Islet of Langerhans (tissue), 1 donor: ENCODE measurements around the gene ZNF746.

Experiments
- FAIRE-seq: peaks from one replicate; lab custom pipeline; 2011; peaks lifted over from hg19 to GRCh38; lab: Jason Lieb, UNC

The ZNF746 gene

DNA sequence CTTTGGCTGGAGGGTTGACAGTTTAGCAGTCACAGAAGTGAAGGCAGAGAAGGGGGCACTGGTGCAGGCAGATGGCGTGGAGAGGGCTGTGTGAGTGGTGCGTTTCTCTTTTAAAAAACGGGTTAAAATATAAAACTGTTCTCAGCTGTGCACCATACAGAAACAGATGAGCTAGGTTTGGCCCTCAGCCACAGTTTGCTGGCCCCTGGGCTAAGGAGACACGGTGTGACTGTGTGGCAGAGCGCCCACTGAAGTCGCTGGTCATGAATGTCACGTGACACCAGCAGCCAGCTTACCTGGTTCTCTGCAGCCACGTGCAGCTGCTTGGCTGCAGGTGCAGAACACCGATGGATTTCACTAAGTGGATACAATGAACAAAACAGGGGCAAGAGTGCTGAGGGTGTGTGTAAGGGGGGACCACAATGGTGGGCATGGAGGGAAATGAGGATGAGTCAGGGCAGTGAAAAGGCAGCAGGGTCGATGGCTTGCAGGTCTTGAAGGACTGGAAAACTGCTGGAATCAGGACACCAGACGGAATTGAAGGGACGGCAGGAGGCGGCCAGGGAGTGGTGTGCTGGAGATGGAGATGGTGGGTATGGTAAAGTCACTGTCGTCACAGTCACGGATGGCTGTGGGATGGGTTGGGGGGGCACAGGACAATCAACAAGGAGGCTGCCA is 7.4 kb downstream of the ZNF746 start:
- no peak for FAIRE-seq

GRCh38 chr7:149489391-149490024 is 8.1 kb downstream of the ZNF746 start:
- FAIRE-seq: no peak

- FAIRE-seq: no peak
These were observed 18.0 kb downstream of the ZNF746 start for GRCh38 chr7:149479568-149479967.

DNA sequence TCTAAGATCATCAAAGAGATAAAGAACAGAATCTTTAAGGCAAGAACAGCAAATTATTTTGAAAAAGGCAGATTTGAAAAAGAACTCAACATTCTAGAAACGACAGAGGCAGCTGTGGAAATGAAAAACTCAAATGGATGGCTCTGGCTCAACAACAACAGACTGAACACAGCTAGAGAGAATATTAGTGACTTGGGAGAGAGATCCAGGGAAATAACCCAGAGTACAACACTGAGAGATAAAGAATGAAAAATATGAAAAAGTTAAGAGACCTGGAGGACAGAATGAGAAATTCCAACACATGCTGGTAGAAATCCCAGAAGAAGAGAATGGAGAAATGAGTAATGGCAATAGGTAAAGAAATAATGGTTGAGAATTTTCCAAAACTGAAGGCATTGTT is 18.9 kb downstream of the ZNF746 start:
- FAIRE-seq: no peak

DNA sequence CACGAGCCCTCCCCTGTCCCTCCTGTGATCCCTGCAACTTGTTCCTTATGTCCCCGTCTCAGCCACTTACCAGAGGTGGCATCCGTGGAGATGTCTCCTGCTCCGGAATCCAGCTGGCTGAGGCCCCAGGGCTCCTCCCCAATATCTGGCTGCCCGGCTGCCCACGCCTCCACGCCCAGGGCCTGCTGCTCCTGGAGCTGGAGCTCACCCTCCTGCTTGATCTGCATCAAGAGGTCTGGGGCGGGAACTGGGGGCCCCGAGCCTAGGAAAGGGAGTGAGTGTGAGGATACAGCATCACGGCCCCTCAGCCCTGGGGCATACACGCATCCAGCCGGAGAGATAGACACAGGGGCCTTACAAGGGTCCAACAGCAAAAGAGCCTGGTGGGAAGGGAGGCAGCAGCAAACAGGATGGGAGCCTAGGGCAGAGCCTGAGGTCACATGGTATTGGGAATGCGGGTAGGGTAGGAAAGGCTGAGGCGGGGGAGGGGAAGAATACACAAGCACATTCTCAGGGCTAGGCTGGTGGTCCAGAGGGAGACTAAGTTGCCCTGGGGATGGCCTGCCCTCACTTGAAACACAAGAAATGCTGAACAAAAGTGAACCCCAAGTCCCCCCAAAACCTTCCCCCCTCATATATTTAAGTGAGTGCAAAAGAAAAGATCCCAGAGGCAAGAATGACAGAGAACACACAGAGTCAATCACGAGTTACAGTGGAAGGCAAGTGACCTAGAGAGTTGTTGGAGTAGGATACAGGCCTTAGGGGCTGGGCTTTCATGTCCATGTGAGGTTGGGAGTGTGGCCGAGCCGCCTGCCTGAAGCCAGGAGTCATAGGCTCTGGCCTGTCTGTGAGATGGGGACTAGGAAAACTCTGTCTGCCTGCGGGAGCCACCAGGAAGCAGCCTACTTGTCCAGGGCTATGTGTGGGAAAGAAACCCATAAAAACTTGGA is 19.8 kb downstream of the ZNF746 start:
- FAIRE-seq: no peak

DNA sequence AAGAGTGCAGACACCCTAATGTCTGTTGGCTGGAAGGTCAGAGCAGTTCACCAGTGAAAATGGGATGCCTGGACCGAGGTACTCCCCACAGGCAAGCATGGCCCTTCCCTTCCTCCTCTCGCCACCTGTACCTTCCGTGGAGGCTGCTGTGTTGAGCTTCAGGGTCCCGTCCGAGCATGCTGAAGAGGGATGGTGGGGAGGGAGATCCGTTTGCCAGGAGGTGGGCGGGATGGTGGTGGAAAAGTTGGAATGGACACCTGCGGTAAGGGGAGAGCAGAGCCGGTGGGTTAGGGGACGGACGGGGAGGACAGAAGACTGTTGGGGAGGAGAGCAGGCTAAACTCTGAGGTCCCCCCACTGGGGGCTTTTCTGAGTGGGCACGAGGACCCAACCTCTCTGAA is 20.8 kb downstream of the ZNF746 start:
- no peak for FAIRE-seq

DNA sequence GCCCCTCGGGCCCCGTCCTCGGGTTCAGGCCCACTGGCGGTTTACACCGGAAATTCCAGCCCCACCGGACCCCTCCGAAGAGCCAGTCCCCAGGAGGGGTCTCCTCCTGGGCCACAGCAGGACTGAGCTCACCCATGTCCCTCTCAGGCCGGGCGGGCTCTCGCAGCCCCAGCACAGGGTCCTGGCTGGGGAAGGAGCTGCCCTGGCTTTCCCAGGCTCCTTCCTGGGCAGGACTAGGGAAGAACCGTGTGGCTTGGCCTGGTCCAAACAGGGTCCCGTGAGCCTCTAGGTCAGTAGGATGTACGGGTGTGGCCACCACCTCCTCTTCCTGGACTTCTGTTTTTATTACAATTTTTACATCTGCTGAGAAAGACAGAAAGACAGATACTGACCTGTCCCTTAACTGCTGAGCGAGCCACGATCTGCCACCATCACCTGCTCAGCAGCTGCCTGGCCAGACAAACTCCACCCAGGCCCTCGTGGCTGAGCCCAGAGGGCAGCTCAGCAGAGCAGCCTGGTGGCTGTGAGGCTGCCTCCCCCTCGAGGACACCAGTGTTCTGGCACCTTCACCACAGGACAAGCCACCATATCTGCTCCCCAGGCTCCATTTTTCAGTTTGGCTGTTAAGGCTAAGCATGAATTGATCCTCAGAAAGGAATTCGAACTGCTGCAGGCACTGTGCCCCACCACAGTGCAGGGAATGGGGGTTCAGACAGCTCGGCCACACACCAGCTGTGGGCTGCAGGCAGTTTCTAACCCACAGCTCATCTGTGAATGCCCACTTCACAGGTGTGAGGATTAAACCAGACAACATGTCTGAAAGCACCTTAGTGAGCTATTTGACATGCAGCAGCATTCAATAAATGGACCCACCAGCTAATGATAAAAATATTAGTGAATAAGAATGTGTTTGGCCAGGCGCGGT is 22.2 kb downstream of the ZNF746 start:
- no peak for FAIRE-seq

DNA sequence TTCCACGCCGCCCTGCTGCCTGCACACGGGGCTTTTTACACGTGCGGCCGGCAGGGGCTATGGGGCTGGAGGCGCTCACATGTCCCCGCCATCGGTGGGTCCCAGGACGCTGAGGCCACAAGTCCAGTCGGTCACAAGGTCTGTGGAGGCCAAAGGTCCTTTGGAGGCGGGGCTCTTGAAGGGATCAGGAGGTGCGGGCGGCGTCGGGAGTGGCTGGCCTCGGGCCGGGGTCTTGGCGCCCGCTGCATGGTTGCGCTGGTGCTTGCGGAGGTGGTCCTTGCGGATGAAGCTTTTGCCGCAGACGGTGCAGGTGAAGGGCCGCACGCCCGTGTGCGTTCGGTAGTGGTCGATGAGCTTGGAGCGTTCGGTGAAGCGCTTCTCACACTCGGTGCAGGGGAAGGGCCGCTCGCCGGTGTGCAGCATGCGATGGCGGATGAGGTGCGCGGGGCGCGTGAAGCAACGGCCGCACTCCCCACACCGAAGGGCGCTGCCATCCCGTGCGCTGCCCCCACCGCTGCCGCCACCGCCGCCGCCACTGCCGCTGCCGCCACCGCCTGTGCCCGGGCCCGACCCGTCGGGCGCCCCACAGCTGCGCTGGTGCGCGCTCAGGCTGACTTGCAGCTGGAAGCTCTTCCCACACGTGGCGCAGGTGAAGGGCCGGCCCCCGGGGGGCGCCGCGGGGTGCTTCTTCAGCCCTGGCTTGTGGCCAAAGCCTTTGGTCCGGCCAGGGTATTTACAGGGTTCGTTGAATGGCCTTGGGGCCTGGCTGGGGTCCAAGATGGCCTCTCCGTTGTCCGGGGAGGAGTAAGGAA is 23.1 kb downstream of the ZNF746 start:
- FAIRE-seq: no peak

GRCh38 chr7:149473251-149473650 is 24.4 kb downstream of the ZNF746 start:
- no peak for FAIRE-seq

DNA sequence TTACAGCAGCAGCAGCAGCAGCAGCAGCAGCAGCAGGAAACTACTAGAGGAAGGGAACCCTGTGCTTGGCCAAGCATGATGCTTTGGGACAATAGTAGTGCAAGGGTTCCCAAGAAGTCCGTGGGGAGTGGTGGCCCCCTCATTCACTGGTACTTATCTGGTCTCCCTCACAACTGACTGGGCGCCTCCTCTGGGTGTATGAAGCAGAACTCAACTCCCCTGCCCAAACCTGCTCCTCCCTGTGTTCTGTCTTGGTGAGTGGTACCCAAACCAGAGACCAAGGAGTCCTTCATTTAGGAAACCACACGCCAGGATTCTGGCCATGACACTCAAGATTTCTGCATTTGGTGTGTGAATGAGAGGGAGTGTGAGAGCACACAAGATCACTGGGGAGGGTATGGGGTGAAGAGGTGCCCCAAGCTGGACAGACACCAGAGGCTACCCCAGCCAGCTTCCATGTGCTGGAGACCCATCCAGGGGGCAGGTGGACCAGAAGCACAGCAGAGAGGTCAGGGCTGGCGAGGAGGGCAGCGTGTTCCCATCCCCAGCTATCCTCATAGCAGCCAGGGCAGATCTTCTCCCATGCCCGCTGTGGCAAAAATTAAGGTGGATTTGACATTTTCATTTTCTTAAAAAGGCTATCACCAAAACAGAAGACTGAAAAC is 26.2 kb downstream of the ZNF746 start:
- FAIRE-seq: no peak

GRCh38 chr7:149469806-149470205 is 27.8 kb downstream of the ZNF746 start:
- no peak for FAIRE-seq

DNA sequence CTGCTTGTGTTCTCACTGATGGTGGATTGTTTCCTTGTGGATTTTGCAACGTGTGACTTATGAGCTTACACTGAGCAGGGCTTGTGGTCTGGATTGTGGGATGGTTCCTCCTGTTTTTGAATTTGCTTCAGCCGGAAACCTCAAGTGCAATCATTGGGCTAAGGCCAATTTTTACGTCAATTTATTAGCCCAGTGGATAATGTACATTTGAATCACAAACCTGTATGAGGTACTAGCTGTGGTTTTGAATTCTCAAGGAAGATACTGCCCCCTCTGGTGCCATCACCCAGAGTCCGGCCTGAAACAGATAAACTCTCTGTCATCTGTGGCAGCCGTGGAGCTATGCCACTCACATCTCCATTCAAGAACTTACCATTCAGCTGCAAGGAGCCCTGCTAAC is 29.4 kb downstream of the ZNF746 start:
- no peak for FAIRE-seq

DNA sequence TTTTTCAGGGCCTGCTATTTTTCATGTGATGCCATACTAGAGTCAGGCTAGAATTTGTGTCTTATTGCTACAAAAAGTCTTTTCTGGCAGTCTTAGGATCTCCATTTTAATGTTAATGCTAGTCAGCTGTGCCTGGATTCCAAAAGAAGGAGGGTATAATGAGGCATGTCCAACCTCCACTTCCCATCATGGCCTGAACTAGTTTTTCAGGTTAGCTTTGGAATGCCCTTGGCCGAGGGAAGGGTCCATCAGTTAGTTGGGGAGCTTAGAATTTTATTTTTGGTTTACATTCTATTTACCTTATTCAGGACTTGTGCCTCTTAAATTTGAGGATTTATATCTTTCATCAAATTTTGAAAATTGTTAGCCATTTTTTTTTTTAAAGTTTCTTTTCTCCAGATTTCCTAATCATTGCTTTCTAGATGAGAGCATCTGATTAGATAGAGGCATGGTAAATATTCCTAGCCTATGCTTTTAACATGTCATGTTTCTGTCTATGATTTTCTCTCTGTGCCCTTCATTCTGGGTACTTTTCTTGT is 30.2 kb downstream of the ZNF746 start:
- no peak for FAIRE-seq

- no peak for FAIRE-seq
These were observed 31.2 kb downstream of the ZNF746 start for GRCh38 chr7:149466364-149466763.

- no peak for FAIRE-seq
These were observed 34.0 kb downstream of the ZNF746 start for GRCh38 chr7:149463500-149464161.

GRCh38 chr7:149462101-149462520 is 35.5 kb downstream of the ZNF746 start:
- no peak for FAIRE-seq

GRCh38 chr7:149460493-149461277 is 36.9 kb downstream of the ZNF746 start, which contains the start of gene ZNF777:
TSS of gene ZNF777 (minus strand) at chr7:149461062. CDS start at chr7:149456022, 5,040 bp downstream.
- no peak for FAIRE-seq

DNA sequence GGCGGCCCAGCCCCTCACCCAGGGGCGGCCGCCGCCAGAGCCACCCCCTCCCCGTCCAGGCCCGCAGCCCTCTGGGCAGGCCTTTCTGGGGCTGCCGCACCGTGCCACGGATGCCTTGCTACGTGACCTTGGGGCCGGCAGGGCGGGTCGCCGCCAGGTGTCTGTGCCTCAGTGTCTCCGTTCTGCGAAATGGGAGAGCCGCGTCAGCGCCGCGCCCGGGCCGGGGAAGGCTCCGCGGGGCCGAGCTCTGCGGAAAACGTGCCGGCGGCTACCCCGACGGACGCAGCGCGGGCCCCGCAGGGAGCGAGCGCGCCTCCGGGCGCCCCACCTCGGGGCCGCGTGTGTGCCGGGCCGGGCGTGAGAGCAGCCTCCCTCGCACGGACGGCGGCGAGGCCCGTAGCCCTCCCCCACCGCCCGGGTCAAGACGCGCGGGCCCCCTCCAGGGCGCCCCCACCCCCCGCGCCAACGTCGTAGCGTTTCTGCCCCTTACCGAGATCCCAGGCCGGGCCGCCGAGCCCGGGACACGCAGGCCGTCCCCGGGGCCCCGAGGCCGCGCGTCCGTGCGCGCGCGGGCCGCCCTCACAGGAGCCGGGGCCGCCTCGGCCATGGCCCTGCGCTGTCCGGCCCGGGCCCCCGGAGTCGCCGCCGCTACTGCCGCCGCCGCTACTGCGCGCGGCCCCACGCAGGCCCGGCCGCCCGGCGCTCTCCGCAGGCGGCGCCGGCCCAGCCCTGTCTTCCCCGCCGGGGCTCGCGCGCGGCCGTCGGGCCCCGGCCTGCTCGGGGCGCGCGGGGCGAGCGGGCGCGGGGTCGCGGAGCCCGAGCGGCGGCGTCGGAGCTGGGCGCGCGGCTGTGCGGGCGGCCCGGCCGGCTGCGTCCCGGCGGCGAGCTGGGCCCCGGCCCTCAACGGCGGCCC is 37.8 kb downstream of the ZNF746 start:
- FAIRE-seq: no peak
